ENCODE measurements around the gene ACADL. TPM values are rescaled to one million over a fixed set of nuclear protein-coding genes. Genes with fewer than 3 reads are reported as not detected.

Gene ACADL
- total RNA-seq, 1 donor from 2014 or later: not detected

DNA sequence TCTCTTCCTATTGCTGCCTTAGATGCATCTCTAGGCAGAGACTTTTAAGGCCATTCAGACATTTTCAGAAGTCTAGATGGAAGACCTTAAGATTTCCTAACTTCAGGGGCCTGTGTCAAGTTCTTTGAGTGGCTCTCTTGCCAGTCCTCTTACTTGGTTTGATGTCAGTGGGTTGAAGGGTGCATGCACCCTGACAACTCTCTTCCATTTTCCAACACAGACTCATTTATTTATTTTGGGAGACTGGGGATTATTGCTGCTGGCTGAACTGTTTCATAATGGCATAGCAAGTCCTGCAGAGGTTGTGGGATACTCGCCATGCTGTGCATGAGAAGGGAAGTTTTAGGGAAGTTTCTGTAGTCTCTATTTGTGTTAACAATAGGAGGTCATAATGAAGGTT, 39.0 kb upstream of the ACADL start:
- TF ChIP-seq, protein P1, sequence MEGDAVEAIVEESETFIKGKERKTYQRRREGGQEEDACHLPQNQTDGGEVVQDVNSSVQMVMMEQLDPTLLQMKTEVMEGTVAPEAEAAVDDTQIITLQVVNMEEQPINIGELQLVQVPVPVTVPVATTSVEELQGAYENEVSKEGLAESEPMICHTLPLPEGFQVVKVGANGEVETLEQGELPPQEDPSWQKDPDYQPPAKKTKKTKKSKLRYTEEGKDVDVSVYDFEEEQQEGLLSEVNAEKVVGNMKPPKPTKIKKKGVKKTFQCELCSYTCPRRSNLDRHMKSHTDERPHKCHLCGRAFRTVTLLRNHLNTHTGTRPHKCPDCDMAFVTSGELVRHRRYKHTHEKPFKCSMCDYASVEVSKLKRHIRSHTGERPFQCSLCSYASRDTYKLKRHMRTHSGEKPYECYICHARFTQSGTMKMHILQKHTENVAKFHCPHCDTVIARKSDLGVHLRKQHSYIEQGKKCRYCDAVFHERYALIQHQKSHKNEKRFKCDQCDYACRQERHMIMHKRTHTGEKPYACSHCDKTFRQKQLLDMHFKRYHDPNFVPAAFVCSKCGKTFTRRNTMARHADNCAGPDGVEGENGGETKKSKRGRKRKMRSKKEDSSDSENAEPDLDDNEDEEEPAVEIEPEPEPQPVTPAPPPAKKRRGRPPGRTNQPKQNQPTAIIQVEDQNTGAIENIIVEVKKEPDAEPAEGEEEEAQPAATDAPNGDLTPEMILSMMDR (IDR thresholded peaks at IDR 0.05): no peak
- Mint-ChIP-seq H3K27me3 (ENCODE audit: unreplicated experiment) (peaks cover 3% of the 10 kb centered on the region), H3K9me3 (ENCODE audit: unreplicated experiment) (no peaks in the 10 kb centered on the region), H3K4me1 (ENCODE audit: unreplicated experiment) (no peaks in the 10 kb centered on the region), H3K27ac (ENCODE audit: unreplicated experiment) (no peak overlapping the region), H3K4me3 (ENCODE audit: unreplicated experiment) (no peak overlapping the region), H3K36me3 (ENCODE audit: unreplicated experiment) (no peaks in the 10 kb centered on the region)
- no peak for DNase-seq (ENCODE audit: extremely low spot score, unreplicated experiment)

DNA sequence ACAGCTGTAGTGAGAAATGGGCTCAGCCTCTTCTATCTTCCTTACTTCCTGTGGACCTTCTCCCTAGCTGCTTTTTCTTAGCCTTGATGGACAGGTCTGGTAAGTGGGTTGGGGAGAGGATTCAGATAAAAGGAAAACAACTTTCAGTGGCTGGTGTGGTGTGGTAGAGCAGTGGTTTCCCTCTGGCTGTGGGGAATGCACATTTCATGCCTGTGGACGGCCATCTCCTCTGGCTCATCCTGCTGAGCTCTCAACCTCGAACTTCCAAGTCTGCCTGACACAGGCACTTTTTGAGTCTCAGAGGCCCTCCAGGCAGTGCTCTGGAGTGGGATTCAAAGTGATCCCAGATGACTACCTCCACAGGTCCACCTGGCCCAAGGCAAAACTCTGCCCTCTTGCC, 38.6 kb upstream of the ACADL start:
- H3K27me3 Mint-ChIP-seq (ENCODE audit: unreplicated experiment): peaks cover 3% of the 10 kb centered on the region
- no peak for DNase-seq (ENCODE audit: extremely low spot score, unreplicated experiment)
- no peaks in the 10 kb centered on the region for H3K9me3 Mint-ChIP-seq (ENCODE audit: unreplicated experiment)
- TF ChIP-seq, protein P1 (IDR thresholded peaks at IDR 0.05): no peak
- no peaks in the 10 kb centered on the region for H3K4me1 Mint-ChIP-seq (ENCODE audit: unreplicated experiment)
- no peak overlapping the region for H3K27ac Mint-ChIP-seq (ENCODE audit: unreplicated experiment)
- H3K4me3 Mint-ChIP-seq (ENCODE audit: unreplicated experiment): no peak overlapping the region
- H3K36me3 Mint-ChIP-seq (ENCODE audit: unreplicated experiment): no peaks in the 10 kb centered on the region

DNA sequence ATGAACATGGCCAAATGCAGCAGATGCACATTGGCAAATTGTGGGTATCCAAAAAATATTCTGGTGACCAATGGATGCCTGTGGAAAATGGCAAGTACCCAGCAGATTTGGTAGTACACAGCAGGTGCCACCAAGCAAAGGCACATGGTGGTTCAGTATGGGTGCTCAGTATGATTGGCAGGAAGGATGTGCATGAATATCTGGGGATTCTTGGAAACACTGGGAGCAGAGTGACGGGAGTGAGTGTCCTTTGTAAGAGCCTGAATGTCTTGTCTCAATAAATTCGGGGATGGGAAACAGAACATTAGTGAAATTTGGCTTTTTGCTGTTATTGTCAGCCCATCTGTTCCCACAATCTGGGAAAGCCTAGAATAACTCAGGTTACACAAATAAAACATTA, 36.8 kb upstream of the ACADL start:
- Mint-ChIP-seq H3K9me3 (ENCODE audit: unreplicated experiment) (no peaks in the 10 kb centered on the region), H3K4me1 (ENCODE audit: unreplicated experiment) (no peaks in the 10 kb centered on the region), H3K27me3 (ENCODE audit: unreplicated experiment) (no peaks in the 10 kb centered on the region), H3K4me3 (ENCODE audit: unreplicated experiment) (no peak overlapping the region), H3K36me3 (ENCODE audit: unreplicated experiment) (no peaks in the 10 kb centered on the region), H3K27ac (ENCODE audit: unreplicated experiment) (no peak overlapping the region)
- no peak for DNase-seq (ENCODE audit: extremely low spot score, unreplicated experiment)
- TF ChIP-seq, protein P1 (IDR thresholded peaks at IDR 0.05): no peak

GRCh38 chr2:210259687-210260086, 34.4 kb upstream of the ACADL start:
- TF ChIP-seq, protein P1 (IDR thresholded peaks at IDR 0.05): no peak

DNA sequence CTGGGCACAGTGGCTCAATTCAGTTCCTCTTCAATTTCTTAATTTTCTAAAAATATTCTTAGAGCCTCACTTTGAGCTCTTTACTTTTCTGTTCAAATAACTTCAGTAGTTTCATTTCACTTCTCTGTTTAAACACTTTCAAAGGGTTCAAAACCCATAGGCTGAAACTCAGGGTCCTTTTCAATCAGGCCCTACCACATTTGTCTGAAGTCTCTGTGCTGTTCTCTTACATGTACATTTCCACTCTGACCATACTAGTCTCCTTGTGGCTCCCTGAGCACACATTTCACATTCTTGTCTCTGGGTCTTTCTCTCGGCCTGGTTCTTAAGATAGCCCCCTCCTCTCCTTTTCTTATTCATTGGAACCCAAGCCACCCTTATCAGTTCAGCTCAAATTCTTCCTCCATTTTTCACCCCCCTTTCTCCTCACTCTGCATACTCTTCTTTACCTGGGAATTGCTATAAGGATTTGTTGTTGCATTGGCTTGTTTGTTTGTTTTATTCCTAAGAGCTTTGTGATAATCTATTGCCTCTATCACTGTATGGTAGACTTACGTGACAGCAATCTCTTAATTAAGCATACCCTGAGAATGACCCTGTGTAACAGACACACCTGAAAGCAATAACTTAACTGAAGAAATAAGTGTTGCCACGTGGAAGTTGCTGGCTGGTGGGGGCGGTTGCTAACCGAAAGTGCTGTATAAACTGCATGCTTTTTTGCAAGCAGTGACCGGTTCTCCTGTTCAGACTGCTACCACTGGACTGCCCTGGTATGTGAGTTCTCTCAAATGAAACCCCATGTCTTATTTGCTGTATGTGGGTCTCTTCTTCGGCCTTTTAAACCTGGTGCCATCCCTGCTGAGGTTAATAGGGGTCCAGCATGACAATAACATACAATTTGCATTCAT, 27.7 kb upstream of the ACADL start:
- no peaks in the 10 kb centered on the region for H3K4me1 Mint-ChIP-seq (ENCODE audit: unreplicated experiment)
- no peaks in the 10 kb centered on the region for H3K9me3 Mint-ChIP-seq (ENCODE audit: unreplicated experiment)
- no peak for DNase-seq (ENCODE audit: extremely low spot score, unreplicated experiment)
- TF ChIP-seq, protein P1 (IDR thresholded peaks at IDR 0.05): no peak
- H3K36me3 Mint-ChIP-seq (ENCODE audit: unreplicated experiment): no peaks in the 10 kb centered on the region
- H3K4me3 Mint-ChIP-seq (ENCODE audit: unreplicated experiment): no peak overlapping the region
- H3K27me3 Mint-ChIP-seq (ENCODE audit: unreplicated experiment): peaks cover 12% of the 10 kb centered on the region
- H3K27ac Mint-ChIP-seq (ENCODE audit: unreplicated experiment): no peak overlapping the region

More at GRCh38 chr2:210259687-210260086, 34.4 kb upstream of the ACADL start:
- no peaks in the 10 kb centered on the region for H3K4me1 Mint-ChIP-seq (ENCODE audit: unreplicated experiment)
- no peak overlapping the region for H3K27ac Mint-ChIP-seq (ENCODE audit: unreplicated experiment)
- no peaks in the 10 kb centered on the region for H3K27me3 Mint-ChIP-seq (ENCODE audit: unreplicated experiment)
- H3K4me3 Mint-ChIP-seq (ENCODE audit: unreplicated experiment): no peak overlapping the region
- H3K36me3 Mint-ChIP-seq (ENCODE audit: unreplicated experiment): no peaks in the 10 kb centered on the region
- H3K9me3 Mint-ChIP-seq (ENCODE audit: unreplicated experiment): no peaks in the 10 kb centered on the region
- no peak for DNase-seq (ENCODE audit: extremely low spot score, unreplicated experiment)
